Tibial artery (tissue), 4 donors: ENCODE results near the gene PRKD2.

Experiments
- DNase-seq, 2 donors: peaks; one replicate each; pipeline ENCODE4 v3.0.0-alpha.2; 2019
- H3K27ac ChIP-seq, 2 donors: fragments of 200-600 bp; sonication (generic) in 1 of 2; 1 replicate in 1 of 2; 2 replicates in 1 of 2; pipeline ENCODE4 v1.5.1; 2018 to 2019; ENCODE audit warnings: mild to moderate bottlenecking in 1 of 2
- H3K27me3 ChIP-seq, 2 donors: fragments of 200-600 bp; sonication (generic) in 1 of 2; one replicate each; pipeline versions ENCODE4 v1.5.1 to v1.6.0; 2016 to 2019
- H3K36me3 ChIP-seq, 3 donors: fragments of 200-600 bp; sonication (generic) in 2 of 3; one replicate each; pipeline ENCODE4 v1.5.1; 2016 to 2019; ENCODE audit warnings: mild to moderate bottlenecking in 2 of 3
- H3K4me1 ChIP-seq, 4 donors: fragments of 200-600 bp; sonication (generic) in 2 of 4; 1 replicate in 3 of 4; 2 replicates in 1 of 4; pipeline ENCODE4 v1.5.1; 2016 to 2019
- H3K4me3 ChIP-seq, 2 donors: fragments of 200-600 bp; sonication (generic) in 1 of 2; 1 replicate in 1 of 2; 2 replicates in 1 of 2; pipeline ENCODE4 v1.5.1; 2018 to 2019; ENCODE audit warnings: mild to moderate bottlenecking in 2 of 2
- H3K9me3 ChIP-seq, 3 donors: fragments of 200-600 bp; sonication (generic) in 1 of 3; one replicate each; pipeline ENCODE4 v1.5.1; 2016 to 2019
- intact Hi-C: fragments of 100-400 bp; cut with DNase I; formaldehyde crosslinking; loops from one replicate; pipeline ENCODE4 v1.15.0; 2023; ENCODE audit warnings: low total_unique reads
- TF ChIP-seq, protein P1 (sequence below), 2 experiments: fragments of 200-600 bp in 1 of 2; fragments of 450-650 bp in 1 of 2; IDR thresholded peaks; one replicate each; pipeline ENCODE4 v1.5.1; 2017 to 2019; ENCODE audit warnings: antibody characterized with exemption in 2 of 2, mild to moderate bottlenecking in 1 of 2, moderate library complexity in 1 of 2

The PRKD2 gene

DNA sequence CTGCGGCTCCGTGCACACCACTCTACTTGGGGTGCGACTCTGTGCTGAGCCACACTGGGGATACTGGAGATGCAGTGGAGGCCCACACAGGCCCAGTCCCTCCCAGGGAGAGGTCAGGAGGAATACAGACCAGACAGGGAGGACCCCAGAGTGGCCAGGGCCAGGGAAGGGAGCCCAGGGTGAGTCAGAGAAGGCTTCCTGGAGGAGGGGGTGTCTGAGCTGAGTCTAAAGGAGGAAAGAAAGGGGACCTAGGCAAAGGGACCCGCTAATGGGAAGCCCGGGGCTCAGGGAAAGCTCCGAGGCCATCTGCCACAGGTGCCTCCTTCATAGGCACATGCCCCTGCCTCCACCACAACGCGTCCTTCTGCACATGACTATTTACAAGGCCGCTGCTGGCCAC lies 13.3 kb upstream of the PRKD2 start:
- peaks cover 0 to 10% (median 0%) of the 10 kb centered on the region in 4 donors for H3K4me1 ChIP-seq
- no peak overlapping the region for H3K4me3 ChIP-seq
- H3K36me3 ChIP-seq = peaks cover 55 to 100% (median 90%) of the 10 kb centered on the region in 3 donors
- no peaks in the 10 kb centered on the region for H3K27me3 ChIP-seq
- H3K27ac ChIP-seq = no peak overlapping the region
- TF ChIP-seq, protein P1, sequence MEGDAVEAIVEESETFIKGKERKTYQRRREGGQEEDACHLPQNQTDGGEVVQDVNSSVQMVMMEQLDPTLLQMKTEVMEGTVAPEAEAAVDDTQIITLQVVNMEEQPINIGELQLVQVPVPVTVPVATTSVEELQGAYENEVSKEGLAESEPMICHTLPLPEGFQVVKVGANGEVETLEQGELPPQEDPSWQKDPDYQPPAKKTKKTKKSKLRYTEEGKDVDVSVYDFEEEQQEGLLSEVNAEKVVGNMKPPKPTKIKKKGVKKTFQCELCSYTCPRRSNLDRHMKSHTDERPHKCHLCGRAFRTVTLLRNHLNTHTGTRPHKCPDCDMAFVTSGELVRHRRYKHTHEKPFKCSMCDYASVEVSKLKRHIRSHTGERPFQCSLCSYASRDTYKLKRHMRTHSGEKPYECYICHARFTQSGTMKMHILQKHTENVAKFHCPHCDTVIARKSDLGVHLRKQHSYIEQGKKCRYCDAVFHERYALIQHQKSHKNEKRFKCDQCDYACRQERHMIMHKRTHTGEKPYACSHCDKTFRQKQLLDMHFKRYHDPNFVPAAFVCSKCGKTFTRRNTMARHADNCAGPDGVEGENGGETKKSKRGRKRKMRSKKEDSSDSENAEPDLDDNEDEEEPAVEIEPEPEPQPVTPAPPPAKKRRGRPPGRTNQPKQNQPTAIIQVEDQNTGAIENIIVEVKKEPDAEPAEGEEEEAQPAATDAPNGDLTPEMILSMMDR (IDR thresholded peaks at IDR 0.05) = no peak
- DNase-seq = no peak
- intact Hi-C loops = loop anchor here (10.0 kb wide), 1 partner anchor 115 kb away; no protein-coding TSS in a partner anchor
- no peaks in the 10 kb centered on the region for H3K9me3 ChIP-seq

DNA sequence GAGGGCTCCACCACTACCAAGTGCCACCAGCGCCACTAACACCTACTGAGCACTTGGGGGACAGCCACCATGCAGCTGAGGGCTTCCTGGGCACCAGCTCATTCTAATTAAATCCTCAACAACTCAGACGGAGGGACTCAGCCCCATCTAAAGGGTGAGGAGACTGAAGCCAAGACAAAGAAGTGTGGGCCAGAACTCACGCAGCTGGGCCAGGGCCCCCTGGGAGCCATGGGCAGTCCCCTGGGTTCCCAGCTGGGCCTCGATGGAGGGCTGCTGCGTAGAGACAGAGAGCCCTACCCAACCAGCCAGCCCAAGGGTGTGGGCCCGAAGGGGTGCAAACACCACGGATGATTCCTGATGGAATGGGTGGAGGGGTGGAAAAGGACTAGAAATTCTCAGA lies 12.8 kb upstream of the PRKD2 start:
- TF ChIP-seq, protein P1 (IDR thresholded peaks at IDR 0.05) = no peak

DNA sequence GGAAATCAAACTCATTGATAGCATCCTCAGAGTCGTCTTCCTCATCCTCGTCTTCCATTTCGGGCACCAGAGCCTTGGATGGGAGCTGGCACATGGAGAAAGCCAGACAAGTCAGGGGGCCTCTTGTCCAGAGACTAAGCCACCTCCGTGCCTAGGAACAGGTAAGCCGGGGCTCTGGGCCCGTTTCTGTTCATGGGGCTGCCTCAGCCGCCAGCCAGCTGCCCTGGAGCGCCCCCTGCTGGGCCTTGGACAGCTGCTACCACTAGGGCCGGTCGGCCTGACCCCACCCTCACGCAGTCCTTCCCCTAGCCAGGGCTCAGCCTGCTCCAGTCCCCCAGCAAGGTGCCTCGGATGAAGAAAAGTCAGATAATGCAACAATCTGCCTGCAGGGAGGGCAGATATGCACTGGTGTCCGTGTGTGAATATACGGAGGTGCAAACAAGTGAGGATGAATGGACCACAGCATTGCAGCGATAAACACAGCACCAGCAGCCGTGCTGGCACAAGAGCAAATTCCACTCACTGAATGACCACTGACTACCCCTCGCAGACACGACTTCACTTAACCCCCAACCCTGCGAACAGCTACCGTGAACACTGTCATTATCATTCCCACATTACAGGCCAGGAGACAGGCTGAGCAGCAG lies 11.9 kb upstream of the PRKD2 start:
- Histone ChIP-seq H3K27ac (no peak overlapping the region), H3K9me3 (no peaks in the 10 kb centered on the region), H3K4me3 (no peak overlapping the region), H3K27me3 (no peaks in the 10 kb centered on the region), H3K4me1 (peaks cover 0 to 10% (median 0%) of the 10 kb centered on the region in 4 donors), H3K36me3 (peaks cover 64 to 100% (median 93%) of the 10 kb centered on the region in 3 donors)
- peak in 1 of 2 donors; percentile 59 for DNase-seq
- intact Hi-C loops = no loop called here
- TF ChIP-seq, protein P1 (IDR thresholded peaks at IDR 0.05) = peak; percentile 87 to 99

More for the DNA sequence above, 12.8 kb upstream of the PRKD2 start:
- Histone ChIP-seq H3K27me3 (no peaks in the 10 kb centered on the region), H3K4me3 (no peak overlapping the region), H3K9me3 (no peaks in the 10 kb centered on the region), H3K36me3 (peaks cover 56 to 100% (median 90%) of the 10 kb centered on the region in 3 donors), H3K4me1 (peaks cover 0 to 10% (median 0%) of the 10 kb centered on the region in 4 donors), H3K27ac (no peak overlapping the region)
- intact Hi-C loops = loop anchor here (10.0 kb wide), 1 partner anchor 115 kb away; no protein-coding TSS in a partner anchor
- no peak for DNase-seq

DNA sequence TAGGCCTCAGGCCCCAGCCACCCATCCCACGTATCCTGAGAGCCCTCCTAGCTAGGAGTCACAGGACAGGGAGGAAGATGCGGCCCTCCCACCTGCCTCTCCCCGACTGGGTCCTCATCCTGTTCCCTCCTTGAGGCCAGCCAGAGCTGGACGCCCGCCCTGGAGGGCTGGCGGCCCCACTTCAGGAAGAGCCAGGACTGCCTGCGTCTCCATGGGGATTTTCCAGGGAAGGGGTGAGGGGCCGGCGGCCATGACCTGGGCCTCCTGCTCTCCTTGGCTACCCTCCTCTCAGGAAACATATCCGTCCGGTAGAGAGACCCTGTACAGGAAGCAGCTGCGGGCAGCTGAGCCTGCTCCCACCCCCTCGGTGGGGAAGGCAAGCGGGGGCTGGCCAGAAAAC lies 11.3 kb upstream of the PRKD2 start:
- H3K36me3 ChIP-seq = peaks cover 66 to 100% (median 93%) of the 10 kb centered on the region in 3 donors
- DNase-seq = no peak
- intact Hi-C loops = no loop called here
- H3K4me1 ChIP-seq = peaks cover 0 to 10% (median 0%) of the 10 kb centered on the region in 4 donors
- H3K4me3 ChIP-seq = no peak overlapping the region
- no peaks in the 10 kb centered on the region for H3K9me3 ChIP-seq
- no peaks in the 10 kb centered on the region for H3K27me3 ChIP-seq
- no peak overlapping the region for H3K27ac ChIP-seq
- TF ChIP-seq, protein P1 (IDR thresholded peaks at IDR 0.05) = no peak

DNA sequence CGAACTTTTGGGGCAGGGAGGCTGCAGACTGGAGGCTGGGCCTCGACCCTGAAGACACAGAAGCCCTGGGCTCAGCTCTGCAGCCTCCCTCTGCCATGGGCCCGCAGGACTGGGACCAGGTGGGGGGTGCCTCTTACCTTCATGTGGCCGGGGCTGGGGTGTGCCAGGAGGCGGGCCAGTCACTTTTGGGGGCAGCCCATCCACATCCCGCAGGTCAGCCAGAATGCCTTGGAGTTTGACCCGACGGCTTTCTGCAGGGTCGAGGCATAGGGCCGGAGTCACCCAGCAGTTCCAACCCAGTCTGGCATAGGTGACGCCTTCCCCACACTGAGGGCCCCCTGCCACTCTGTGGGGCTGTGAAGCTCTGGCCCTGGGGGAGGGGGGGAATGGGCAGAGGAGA lies 10.8 kb upstream of the PRKD2 start:
- Histone ChIP-seq H3K4me1 (peaks cover 0 to 10% (median 0%) of the 10 kb centered on the region in 4 donors), H3K4me3 (no peak overlapping the region), H3K27me3 (no peaks in the 10 kb centered on the region), H3K27ac (no peak overlapping the region), H3K9me3 (no peaks in the 10 kb centered on the region), H3K36me3 (peaks cover 66 to 100% (median 93%) of the 10 kb centered on the region in 3 donors)
- TF ChIP-seq, protein P1 (IDR thresholded peaks at IDR 0.05) = no peak
- intact Hi-C loops = no loop called here
- DNase-seq = no peak
